GM23338 (cell line): ENCODE measurements around the gene CHODL. TPM values are rescaled to one million over a fixed set of nuclear protein-coding genes. Genes with fewer than 3 reads are reported as not detected.

ENCODE experiments used
- ATAC-seq: fragments of 200-7000 bp; cut with Tn5 transposase; 3 replicates; pipeline ENCODE4 v1.9.1; 2020
- DNase-seq: peaks from one replicate; pipeline ENCODE4 v3.0.0-alpha.2; 2015; ENCODE audit warnings: low spot score
- H2AFZ ChIP-seq: fragments of 200-600 bp; sonication (generic); 2 replicates; pipeline ENCODE4 v1.8.0; 2016; ENCODE audit warnings: antibody characterized with exemption, mild to moderate bottlenecking, moderate library complexity
- H3F3A ChIP-seq: fragments of 200-600 bp; sonication (generic); replicated peaks from 2 replicates; pipeline ENCODE4 v1.8.0; 2017; ENCODE audit warnings: antibody characterized with exemption, mixed run types, low read depth
- H3K27ac ChIP-seq: fragments of 200-600 bp; sonication (generic); 2 replicates; pipeline ENCODE4 v1.6.1; 2016; ENCODE audit warnings: low read depth
- H3K27me3 ChIP-seq: fragments of 200-600 bp; sonication (generic); 2 replicates; pipeline ENCODE4 v1.8.0; 2016; ENCODE audit warnings: mild to moderate bottlenecking, mixed run types, moderate library complexity; ENCODE audit not compliant: insufficient read depth
- H3K36me3 ChIP-seq: fragments of 200-600 bp; sonication (generic); 2 replicates; pipeline ENCODE4 v1.8.0; 2016; ENCODE audit warnings: mild to moderate bottlenecking; ENCODE audit not compliant: insufficient read depth
- H3K4me1 ChIP-seq: fragments of 200-600 bp; sonication (generic); 2 replicates; pipeline ENCODE4 v1.8.0; 2016; ENCODE audit warnings: mild to moderate bottlenecking, moderate library complexity; ENCODE audit not compliant: insufficient read depth
- H3K4me2 ChIP-seq: fragments of 200-600 bp; sonication (generic); 2 replicates; pipeline ENCODE4 v1.7.1; 2017; ENCODE audit warnings: mixed run types
- H3K4me3 ChIP-seq: fragments of 200-600 bp; sonication (generic); 2 replicates; pipeline ENCODE4 v1.6.1; 2016; ENCODE audit warnings: mixed run types
- H3K79me2 ChIP-seq: fragments of 200-600 bp; sonication (generic); replicated peaks from 2 replicates; pipeline ENCODE4 v1.8.0; 2017; ENCODE audit warnings: mild to moderate bottlenecking; ENCODE audit not compliant: insufficient read depth
- H3K9me2 ChIP-seq: fragments of 200-600 bp; sonication (generic); 2 replicates; pipeline ENCODE4 v1.8.0; 2017; ENCODE audit not compliant: insufficient read depth
- H4K20me1 ChIP-seq: fragments of 200-600 bp; sonication (generic); replicated peaks from 2 replicates; pipeline ENCODE4 v1.8.0; 2017; ENCODE audit warnings: mild to moderate bottlenecking; ENCODE audit not compliant: insufficient read depth
- H3K27ac Mint-ChIP-seq: 2 replicates; pipeline ENCODE4 v1.8.0; 2020; ENCODE audit warnings: inconsistent platforms, mild to moderate bottlenecking, moderate library complexity, mixed read lengths
- H3K27me3 Mint-ChIP-seq: 3 replicates; pipeline ENCODE4 v1.8.0; 2022; ENCODE audit warnings: low read depth, mild to moderate bottlenecking, moderate library complexity, mixed read lengths, inconsistent platforms; ENCODE audit not compliant: insufficient read depth, poor library complexity
- H3K36me3 Mint-ChIP-seq: 3 replicates; pipeline ENCODE4 v1.8.0; 2021; ENCODE audit warnings: low read depth, mild to moderate bottlenecking, inconsistent platforms, moderate library complexity, mixed read lengths
- H3K4me1 Mint-ChIP-seq: 3 replicates; pipeline ENCODE4 v1.8.0; 2020; ENCODE audit warnings: mild to moderate bottlenecking, inconsistent platforms, mixed read lengths
- H3K4me3 Mint-ChIP-seq: 3 replicates; pipeline ENCODE4 v1.8.0; 2021; ENCODE audit warnings: moderate library complexity, mild to moderate bottlenecking, inconsistent platforms, mixed read lengths
- H3K9me3 Mint-ChIP-seq: 3 replicates; pipeline ENCODE4 v1.8.0; 2020; ENCODE audit warnings: moderate library complexity, mild to moderate bottlenecking, inconsistent platforms, mixed read lengths
- CTCF ChIP-seq, 2 experiments: fragments of 200-600 bp in 1 of 2; sonication (generic) in 1 of 2; conservative IDR thresholded peaks; 2 replicates each; pipeline versions ENCODE4 v1.5.1 to v1.6.1; 2016 to 2017; ENCODE audit warnings: antibody characterized with exemption in 2 of 2, low read depth in 2 of 2, mild to moderate bottlenecking in 2 of 2, moderate library complexity in 1 of 2
- ETS1 ChIP-seq: IDR thresholded peaks from 2 replicates; pipeline ENCODE4 v1.6.1; 2016; ENCODE audit warnings: antibody characterized with exemption
- EZH2 ChIP-seq: fragments of 200-600 bp; sonication (generic); IDR thresholded peaks from one replicate; pipeline ENCODE4 v1.8.0; 2017; ENCODE audit warnings: antibody characterized with exemption, mild to moderate bottlenecking, low read depth; ENCODE audit not compliant: unreplicated experiment
- JUNB ChIP-seq: IDR thresholded peaks from one replicate; pipeline ENCODE4 v1.6.1; 2016; ENCODE audit warnings: antibody characterized with exemption; ENCODE audit not compliant: unreplicated experiment
- NANOG ChIP-seq: IDR thresholded peaks from 2 replicates; pipeline ENCODE4 v1.6.1; 2016; ENCODE audit warnings: antibody characterized with exemption, borderline replicate concordance
- REST ChIP-seq: IDR thresholded peaks from one replicate; pipeline ENCODE4 v1.6.1; 2018; ENCODE audit warnings: antibody characterized with exemption; ENCODE audit not compliant: unreplicated experiment
- STAT1 ChIP-seq: IDR thresholded peaks from one replicate; pipeline ENCODE4 v1.6.1; 2016; ENCODE audit warnings: antibody characterized with exemption; ENCODE audit not compliant: unreplicated experiment
- polyA plus RNA-seq: library from polyadenylated mRNA; unstranded; fragments of >200 nt; fragmentation: Nextera tagmentation; extraction: Ambion mirVana; gene quantifications from 2 replicates; pipeline ENCODE4 v1.2.1, GENCODE V29; 2016
- total RNA-seq: library from RNA; depleted of rRNA; stranded (reverse); fragments of >200 nt; shearing (Covaris generic); gene quantifications from 2 replicates; pipeline ENCODE4 v1.2.3, GENCODE V29; 2014

The CHODL gene
- total and polyA plus RNA-seq, 2 experiments from 2014 or later = 0.95 to 1.6 TPM

GRCh38 chr21:18204931-18205330 lies 39.7 kb upstream of the CHODL start:
- H3K4me3 Mint-ChIP-seq = no peak overlapping the region
- peak; percentile 40 for DNase-seq
- Histone ChIP-seq H3K27me3 (no peaks in the 10 kb centered on the region), H3K4me3 (no peak overlapping the region), H2AFZ (no peak overlapping the region), H3K36me3 (no peaks in the 10 kb centered on the region), H4K20me1 (no peaks in the 10 kb centered on the region), H3K79me2 (no peaks in the 10 kb centered on the region), H3F3A (no peaks in the 10 kb centered on the region), H3K27ac (no peak overlapping the region), H3K9me2 (no peaks in the 10 kb centered on the region; the same call in 1 of the 2 replicates), H3K4me1 (no peaks in the 10 kb centered on the region), H3K4me2 (no peak overlapping the region)
- peak; percentile 51 to 56 for TF ChIP-seq CTCF (conservative IDR thresholded peaks at IDR 0.05; ENCODE audit: low read depth in 2 of 2)
- TF ChIP-seq JUNB = no peak
- ATAC-seq = peak; percentile 49
- H3K27ac Mint-ChIP-seq = no peak overlapping the region
- no peaks in the 10 kb centered on the region for H3K27me3 Mint-ChIP-seq
- no peaks in the 10 kb centered on the region for H3K4me1 Mint-ChIP-seq
- no peaks in the 10 kb centered on the region; the same call in 2 of the 3 replicates for H3K9me3 Mint-ChIP-seq
- no peaks in the 10 kb centered on the region for H3K36me3 Mint-ChIP-seq

GRCh38 chr21:18218331-18218730 lies 26.3 kb upstream of the CHODL start:
- Mint-ChIP-seq H3K36me3 (peaks cover 36% of the 10 kb centered on the region; the same call in 2 of the 3 replicates), H3K9me3 (peaks cover 44% of the 10 kb centered on the region), H3K4me3 (no peak overlapping the region), H3K4me1 (peaks cover 7% of the 10 kb centered on the region; the same call in 2 of the 3 replicates), H3K27me3 (peaks cover 2% of the 10 kb centered on the region), H3K27ac (no peak overlapping the region)
- Histone ChIP-seq H4K20me1 (no peaks in the 10 kb centered on the region), H3F3A (no peaks in the 10 kb centered on the region), H3K4me3 (no peak overlapping the region), H3K4me1 (no peaks in the 10 kb centered on the region; the same call in 1 of the 2 replicates), H3K27ac (no peak overlapping the region), H3K4me2 (0 out of 2 replicates have a peak overlapping the region, but pooled peaks have one; percentile 25), H3K27me3 (no peaks in the 10 kb centered on the region), H3K36me3 (peaks cover 3% of the 10 kb centered on the region; the same call in 1 of the 2 replicates), H2AFZ (no peak overlapping the region), H3K9me2 (peaks cover 14% of the 10 kb centered on the region; the same call in 1 of the 2 replicates), H3K79me2 (no peaks in the 10 kb centered on the region)
- ATAC-seq (no peak), DNase-seq (peak; percentile 3)
- TF ChIP-seq JUNB (no peak), EZH2 (no peak), REST (no peak), ETS1 (no peak), NANOG (no peak), STAT1 (no peak), CTCF (conservative IDR thresholded peaks at IDR 0.05; ENCODE audit: low read depth in 2 of 2) (no peak)
